Jurkat, Clone E6-1 (cell line): Measurements from ENCODE around the gene SNX9.
"Not testable (repeated sequence)": the region's sequence is repeated elsewhere in the genome, so short reads cannot be mapped to it uniquely, and the experiment has no call there.

Experiments
- DNase-seq: peaks from one replicate; pipeline ENCODE4 v3.0.0-alpha.2; 2011; ENCODE audit warnings: low read depth, low spot score
- H3K4me3 ChIP-seq: 2 replicates; pipeline ENCODE4 v1.5.1; 2011; ENCODE audit warnings: mild to moderate bottlenecking, low read length, control low read depth, moderate library complexity

SNX9 gene

DNA sequence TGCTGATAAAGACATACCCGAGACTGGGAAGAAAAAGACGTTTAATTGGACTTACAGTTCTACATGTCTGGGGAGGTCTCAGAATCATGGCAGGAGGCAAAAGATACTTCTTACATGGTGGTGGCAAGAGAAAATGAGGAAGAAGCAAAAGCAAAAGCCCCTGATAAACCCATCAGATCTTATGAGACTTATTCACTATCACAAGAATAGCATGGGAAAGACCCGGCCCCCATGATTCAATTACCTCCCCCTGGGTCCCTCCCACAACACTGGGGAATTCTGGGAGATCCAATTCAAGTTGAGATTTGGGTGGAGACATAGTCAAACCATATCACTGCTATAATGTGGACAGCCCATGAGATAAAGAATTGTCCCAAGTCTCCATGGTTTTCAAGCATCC is 23.5 kb upstream of the SNX9 start:
- not testable (repeated sequence) for H3K4me3 ChIP-seq, DNase-seq

DNA sequence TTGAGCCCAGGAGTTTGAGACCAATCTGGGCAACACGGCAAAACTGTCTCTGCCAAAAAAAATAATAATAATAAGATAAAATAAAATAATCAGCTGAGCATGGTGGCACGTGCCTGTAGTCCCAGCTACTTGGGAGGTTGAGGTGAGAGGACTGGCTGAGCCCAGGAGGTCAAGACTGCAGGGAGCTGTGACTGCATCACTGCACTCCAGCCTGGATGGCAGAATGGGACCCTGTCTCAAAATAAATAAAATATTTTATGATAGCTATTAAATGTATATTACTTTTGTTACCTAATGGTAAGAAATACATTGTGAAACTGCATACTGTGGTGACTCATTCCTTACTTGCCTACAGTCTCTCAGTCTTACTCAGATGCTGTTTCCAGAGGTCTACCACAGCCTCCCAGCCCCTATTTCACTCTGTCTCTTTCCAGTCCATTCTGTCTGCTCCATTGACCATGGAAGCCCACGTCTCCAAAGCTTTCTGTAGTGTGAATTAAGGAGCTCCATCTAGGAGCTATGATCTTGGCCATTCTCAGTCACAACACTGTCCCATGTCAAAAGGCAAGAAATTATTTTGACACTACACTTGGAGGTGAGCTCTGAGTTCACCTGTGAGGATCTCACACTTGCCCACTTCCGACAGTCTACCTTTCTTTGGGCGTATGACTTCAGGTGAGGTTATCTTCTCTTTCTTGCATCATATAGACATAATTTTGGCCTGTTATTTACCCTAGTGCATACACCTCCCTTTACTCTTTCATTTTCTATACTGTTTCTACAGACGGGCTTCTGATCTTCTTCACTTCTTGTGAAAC is 22.4 kb upstream of the SNX9 start:
- DNase-seq: no peak
- H3K4me3 ChIP-seq: no peak overlapping the region

DNA sequence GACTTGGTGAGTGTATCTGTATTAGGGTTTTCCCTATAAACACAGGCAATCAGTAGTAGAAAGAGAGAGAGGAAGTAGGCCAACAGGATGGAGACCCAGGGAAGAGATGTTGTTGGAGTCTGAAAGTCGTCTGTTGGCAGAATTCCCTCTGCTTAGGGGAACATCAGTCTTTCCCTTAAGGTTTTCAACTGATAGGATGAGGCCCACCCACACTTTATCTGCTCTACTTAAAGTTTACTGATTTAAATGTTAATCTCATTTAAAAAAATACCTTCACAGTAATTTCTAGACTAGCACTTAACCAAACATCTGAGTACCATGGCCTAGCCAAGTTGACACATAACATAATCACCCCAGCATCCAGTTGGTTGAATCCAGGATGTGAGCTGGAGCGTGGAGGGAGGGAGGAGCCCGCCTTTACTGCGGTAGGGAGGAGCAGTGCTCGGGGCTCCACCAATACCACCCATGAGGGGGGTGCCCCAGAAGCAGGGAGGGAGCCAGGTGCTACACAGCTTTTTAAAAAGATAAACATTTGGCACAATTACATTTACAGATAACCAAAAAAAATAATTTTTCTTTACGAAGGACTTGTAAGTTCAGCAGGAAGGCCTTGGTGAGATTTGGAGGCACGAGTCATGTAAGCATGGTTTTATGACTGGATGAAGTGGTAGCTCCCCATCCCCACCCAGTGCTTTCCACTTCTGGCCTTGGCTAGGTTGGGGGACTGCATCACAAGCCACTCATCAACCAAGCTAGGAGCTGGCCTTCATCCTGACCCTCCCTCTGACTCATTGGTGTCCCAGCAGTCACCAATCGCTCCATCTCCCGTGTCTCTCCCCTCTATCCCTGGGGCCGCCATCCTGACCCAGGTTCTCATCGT is 18.4 kb upstream of the SNX9 start:
- H3K4me3 ChIP-seq: no peak overlapping the region
- DNase-seq: no peak

DNA sequence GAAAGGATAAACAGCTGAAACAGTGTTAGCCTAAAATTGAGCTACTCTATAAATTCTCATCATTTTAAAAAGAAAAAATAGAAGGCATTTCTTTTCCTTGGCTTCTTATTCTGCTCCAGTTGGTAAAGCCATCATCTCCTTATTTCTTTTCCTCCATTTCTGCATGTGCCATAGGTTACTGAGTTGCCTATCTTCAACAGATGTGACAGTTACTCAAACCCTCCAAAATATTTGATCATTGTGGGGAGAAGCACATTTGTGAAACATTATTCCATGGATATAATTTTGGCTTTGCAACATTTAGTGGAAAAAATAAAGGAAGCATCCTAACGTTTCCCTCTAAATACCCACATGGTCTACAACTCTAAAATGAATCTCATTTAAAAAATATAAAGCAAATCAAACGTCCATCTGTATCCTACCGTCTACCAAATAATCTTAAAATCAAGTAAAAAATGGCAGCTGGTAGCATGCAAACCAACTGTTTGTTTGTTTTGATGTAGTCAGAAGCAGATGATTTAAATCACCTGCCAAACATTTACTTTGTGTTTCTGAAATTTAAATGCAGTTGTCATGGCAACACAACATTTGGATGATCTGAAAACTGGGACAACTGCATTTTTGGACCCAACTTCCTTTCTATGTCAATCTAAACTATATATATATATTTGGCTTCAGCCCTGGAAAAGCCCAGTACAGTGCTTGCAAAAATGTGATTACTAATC is 16.8 kb upstream of the SNX9 start:
- DNase-seq: no peak
- no peak overlapping the region for H3K4me3 ChIP-seq

DNA sequence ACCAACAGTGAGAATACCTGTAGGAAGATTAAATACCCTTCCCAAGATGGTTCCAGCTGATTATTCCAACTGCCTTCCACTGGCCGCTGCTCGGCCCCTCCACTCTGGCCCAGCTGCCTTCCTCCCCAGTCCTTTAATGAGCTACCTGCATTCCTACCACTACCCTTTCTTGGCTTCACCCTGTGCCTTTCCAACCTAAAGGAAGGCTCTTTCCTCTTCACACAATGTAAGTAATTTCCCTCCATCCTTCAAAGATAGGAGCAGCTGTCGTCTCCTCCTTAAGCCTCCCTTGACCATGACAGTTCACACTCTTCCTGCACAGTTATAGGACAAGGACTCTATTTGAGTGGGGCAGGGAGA is 16.2 kb upstream of the SNX9 start:
- DNase-seq: no peak
- H3K4me3 ChIP-seq: no peak overlapping the region

DNA sequence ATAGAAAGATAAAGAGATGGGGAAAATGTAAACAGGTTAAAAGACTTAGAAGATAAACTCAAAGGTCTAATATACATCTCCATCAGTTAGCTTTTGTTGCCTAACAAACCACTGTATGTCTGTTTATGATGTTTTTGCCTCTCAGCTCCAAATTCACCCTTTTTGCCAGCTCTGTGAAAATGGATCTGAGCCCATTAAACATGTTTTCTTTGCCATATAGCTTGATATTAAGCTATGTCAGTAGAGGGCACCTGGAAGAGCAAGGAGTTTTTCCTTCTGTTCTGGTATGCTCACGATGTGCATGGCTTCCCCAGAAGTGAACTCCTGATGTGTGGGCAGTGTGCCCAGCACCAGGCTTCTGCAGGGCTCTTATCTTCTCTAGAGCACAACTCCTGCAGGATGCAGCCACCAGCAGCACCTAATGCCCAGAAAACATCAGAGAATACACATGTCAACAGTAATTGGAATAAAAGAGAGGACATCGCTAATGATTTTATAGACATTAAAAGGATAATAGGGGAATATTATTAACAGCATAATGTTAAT is 14.6 kb upstream of the SNX9 start:
- H3K4me3 ChIP-seq: no peak overlapping the region
- no peak for DNase-seq

DNA sequence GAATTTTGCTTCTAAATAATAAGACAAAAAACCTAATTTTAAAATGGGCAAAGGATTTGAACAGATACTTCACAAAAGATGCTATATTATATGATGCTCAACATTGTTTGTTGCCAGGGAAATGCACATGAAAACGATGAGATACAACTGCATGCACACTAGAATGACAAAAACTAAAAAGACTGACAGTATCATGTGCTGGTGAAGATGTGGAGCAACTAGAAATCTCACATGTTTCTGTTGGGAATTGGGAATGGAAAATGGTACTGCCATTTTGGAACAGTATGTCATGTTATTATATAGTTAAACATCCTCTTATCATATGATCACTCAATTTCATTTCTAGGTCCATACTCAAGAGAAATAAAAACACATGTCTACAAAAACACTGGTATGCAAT is 13.4 kb upstream of the SNX9 start:
- H3K4me3 ChIP-seq: no peak overlapping the region
- DNase-seq: no peak

DNA sequence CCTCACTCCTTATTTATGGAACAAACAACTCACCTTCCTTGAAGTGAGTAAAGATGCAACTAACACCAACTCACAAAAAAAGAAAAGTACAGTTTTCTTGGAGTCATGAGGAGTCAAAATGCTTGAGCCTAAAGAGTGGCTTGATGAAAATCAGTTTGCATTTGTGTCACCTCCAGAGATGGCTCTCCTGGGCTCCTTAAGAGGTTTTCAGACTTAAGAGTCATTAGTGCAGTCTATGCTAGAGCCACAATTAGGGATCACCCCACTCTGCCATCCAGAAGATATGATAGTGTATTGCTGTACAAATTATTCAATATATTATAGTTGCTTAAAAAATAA is 11.9 kb upstream of the SNX9 start:
- no peak overlapping the region for H3K4me3 ChIP-seq
- DNase-seq: no peak

DNA sequence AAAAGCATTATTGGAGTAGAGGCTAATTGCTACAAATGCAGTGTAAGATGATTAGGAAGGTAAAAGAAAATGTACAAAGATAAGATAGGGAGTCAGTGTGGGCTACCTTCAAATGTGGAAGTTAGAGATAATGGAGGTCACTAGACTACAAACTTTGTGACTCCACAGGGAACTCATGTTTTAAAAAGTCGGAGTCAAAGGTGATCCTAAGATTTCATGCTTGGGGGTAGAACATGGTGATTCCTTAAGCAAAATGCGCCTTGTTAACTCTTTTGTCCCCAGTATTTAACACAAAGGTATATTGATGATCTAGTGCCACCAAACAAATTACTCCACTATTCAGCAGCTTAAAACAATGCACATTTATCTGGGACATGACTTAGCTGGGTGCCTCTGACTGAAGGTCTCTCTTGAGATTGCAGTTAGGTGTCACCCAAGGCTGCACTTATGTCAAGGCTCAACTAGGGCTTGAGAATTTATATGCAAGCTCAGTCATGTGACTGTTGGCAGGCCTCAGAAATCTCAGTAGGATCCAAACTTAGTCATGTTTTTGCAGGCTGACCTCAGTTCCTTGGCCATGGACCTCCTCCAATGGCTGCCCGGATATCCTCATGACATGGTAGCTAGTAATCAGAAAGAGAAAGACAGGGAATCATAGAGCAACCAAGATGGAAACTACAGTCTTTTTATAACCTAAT is 11.4 kb upstream of the SNX9 start:
- no peak overlapping the region for H3K4me3 ChIP-seq
- no peak for DNase-seq

DNA sequence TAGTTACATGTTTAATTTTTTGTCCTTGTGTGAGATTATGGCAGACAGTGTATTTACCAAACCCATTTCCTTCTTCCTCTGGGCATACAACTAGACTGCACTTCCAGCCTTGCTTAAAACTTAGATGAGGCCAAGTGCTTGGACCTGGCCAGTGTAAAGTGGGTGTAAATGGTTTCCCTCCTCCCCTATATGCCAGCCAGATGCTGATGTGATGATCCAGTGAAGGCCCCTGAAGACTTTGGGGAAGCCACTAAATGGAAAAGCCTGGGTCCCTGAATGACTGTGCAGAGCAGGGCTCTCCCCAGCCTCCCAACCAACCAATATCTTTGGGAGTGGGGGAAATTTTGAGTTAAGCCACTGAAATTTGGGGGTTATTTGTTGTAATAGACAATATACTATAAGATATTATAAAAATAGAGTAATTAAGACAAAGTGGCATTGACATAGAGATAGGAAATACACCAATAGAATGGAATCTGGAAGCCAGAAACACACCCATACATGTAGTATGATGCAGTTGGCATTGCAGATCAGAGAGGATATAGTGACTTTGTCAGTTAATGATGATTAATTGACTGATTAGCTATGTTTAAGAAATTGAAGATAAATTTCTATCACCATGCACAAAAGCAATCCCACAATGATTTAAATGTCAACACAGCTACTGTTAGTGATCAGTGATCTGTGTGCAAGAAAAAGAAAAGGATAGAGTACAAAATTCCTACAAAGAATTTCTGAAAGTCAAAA is 10.4 kb upstream of the SNX9 start:
- DNase-seq: no peak
- H3K4me3 ChIP-seq: no peak overlapping the region

DNA sequence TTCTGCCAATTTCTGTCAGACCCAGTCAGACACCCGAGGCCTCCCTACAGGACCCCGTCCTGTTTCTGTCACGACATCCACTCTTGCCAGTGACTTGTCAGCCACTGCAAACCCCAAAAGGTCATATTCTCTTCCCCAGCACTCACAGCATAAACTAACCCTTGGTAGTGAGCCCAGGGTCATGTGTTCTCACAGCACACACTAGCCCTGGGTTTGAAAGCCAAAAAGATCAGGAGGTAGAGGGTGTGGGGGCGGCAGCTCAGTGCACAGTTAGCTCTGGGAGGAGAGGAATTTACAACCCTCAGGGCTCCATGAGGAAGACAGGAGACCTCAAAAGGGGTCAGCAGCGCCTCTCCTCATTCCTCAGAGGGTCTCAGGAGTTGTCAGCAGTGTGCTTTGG is 9.9 kb upstream of the SNX9 start:
- H3K4me3 ChIP-seq: no peak overlapping the region
- no peak for DNase-seq

DNA sequence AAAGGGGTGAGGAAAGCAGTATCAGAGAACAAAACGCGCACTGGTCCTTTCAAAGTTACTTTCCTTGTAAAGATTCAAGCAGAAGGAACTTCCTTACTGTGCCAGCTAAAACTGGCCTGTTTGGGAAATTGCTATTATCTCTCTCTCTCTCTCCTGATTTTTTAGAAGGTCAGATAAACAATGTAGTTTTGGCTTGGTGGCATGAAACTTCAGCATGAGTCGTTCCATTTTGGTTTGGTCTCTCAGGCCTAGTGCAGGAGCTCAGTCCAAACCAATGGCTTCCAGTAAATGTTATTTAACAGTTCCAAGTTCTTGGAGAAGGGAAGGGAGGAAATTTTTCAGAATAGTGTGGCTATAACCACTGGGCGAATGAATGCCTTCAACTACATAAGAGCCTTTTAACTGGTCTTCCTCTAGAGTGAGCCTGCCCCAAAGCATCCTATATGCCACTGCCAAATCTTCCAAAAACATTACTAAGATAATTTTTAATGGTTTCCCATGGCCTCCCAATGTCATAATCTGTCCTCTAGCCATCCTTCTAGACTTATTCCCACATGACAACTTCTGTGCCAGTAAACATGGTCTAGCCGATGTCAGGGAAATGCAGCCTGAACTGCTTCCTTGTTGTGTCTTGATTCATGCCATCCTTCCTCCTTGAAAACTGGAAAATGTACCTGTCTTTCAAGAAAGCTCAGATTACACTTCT is 9.1 kb upstream of the SNX9 start:
- no peak overlapping the region for H3K4me3 ChIP-seq
- no peak for DNase-seq

DNA sequence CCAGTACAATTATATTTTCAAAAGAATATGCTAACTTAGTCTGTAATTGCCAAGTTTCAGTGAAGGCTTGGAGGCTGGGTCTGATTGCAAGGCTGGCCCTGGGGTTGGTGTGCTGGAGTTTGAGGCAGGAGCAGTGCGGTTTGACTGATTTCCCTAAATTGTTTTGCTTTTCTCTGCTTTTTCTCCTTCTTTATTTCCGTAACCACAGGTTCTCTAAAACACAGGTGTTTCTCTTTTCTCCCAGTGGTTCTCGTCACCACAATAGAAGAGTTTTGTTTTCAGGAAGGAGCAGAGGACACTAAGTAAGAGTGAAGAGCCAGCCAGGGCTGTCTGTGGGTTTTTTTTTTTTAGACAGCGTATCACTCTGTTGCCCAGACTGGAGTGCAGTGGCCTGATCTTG is 8.2 kb upstream of the SNX9 start:
- no peak overlapping the region for H3K4me3 ChIP-seq
- DNase-seq: peak; percentile 91

DNA sequence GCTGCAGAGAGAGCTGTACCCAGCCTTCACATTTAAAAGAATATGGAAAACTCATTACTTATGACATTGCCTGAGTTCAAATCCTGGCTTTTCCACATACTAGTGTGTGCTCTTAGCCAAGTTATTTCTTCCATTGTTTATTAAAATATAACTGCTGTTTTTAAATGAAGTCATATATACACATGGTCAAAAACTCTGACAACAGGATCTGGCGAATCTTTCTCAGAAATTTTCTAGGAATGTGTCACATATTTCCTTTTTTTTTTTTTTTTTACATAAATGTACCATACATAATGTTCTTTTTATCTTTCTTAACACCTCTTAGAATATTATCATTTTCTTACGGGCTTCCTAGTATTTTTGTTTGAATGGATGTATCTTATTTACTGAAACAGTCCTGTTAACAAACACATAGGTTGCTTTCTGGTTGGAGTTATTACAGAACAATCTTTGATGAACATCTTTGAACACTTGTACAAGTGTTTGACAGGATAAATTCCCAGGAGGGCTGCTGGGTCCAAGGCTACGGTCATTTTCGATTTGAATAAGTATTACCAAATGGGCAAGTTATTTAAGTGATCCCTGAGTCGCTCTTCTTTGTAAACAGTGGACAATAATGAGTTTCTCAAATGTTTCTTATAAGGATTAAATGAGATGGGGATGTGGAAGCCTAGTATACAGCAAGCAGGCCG is 1.6 kb upstream of the SNX9 start:
- DNase-seq: no peak
- no peak overlapping the region for H3K4me3 ChIP-seq

DNA sequence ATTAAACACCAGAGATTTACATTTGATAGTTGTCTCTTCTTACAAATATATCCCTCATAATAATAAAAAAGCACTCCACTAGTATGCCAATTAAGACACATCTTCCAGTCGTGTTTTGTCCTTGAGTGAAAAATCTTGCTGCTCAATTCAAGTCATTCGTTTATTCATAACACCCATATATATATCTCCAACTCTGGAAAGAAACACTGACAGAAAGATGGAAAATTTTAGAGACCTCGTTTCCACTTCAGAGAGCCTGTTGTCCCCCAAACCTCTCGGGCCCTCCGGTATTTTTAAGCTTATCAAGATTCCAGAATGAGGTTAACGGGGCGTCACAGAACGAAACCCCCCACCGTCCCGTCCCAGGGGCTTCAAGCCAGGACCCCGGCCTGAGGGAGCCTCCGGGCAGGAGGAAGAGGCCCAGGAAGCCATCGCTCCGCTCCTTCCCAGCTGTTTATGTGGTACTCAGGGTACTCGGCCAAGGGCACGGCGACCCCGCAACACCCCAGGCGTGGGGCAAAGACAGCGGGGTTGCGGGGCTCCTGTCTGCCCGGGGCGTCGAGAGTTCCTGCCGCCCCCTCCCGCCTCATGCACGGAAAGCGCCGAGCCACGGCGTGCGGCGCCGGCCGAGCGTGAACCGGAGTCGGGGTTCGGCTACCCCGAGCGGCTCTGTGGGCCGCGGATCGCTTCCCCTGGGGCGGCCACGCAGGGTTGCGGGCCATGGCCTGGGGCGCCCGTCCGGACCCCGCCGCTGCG is 623 bp upstream of the SNX9 start:
- DNase-seq: no peak
- no peak overlapping the region for H3K4me3 ChIP-seq

DNA sequence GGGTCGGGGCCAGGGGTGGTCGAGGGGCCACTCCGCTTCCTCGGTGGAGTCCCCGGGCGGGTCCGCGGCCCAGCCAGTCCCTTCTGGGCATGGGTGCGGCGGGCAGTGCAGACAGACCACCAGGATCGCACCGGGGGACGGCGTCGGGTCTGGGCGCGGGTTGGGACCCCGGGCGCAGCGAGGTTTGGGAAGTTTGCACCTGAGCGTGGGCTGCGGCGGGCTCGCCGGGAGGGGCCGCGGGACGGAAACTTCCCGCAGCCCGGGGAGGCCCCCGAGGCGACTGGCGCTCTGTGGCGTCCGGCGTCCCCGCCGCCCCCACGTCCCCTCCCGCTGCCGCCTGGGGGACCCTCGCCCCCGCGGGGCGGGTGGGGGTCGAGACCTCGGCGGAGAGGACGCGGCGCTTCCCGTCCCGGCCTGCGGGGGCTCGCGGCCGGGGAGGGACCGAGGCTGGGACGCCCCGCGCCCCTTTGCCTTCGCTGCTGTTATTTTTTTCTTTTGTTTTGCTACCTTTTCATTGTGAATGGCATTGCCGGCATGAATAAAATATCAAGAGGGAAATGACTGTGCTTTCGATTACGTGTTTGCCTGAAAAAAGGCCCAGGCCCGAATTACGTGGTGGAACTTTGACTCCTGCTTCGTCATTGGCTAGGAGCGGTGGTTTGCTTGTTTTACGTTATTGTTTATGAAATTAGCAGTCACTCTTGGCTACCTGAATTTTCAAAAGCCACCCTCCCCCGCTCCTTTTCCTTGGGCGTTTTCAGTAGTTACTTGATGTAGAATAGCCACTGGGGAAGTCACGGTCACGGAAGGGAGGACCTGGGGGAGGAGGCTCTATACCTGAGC is 703 bp downstream of the SNX9 start:
- DNase-seq: peak; percentile 34
- peak overlapping the region; percentile 83 for H3K4me3 ChIP-seq
